Heart right ventricle (tissue), 16 donors: ENCODE data around the gene EGLN2. TPM values are rescaled to one million over a fixed set of nuclear protein-coding genes. Genes with fewer than 3 reads are reported as not detected.
A peak's percentile ranks its signal among the peaks of the same experiment; 100 is the strongest.

Source experiments
- ATAC-seq, 8 donors: fragments of 200-7000 bp; cut with Tn5 transposase; one replicate each; pipeline ENCODE4 v1.9.1; 2020; ENCODE audit warnings: mild to moderate bottlenecking in 8 of 8, moderate library complexity in 8 of 8, moderate number of reproducible peaks in 1 of 8
- DNase-seq, 2 donors: peaks; one replicate each; pipeline ENCODE4 v3.0.0-alpha.2; 2020
- H3K27ac ChIP-seq, 10 donors: fragments of 200-600 bp; sonication (generic) in 2 of 10; one replicate each; pipeline versions ENCODE4 v1.5.0 to v1.8.0; 2020 to 2022; ENCODE audit warnings: mild to moderate bottlenecking in 3 of 10
- H3K27me3 ChIP-seq, 7 donors: fragments of 200-600 bp; one replicate each; pipeline ENCODE4 v1.8.0; 2021 to 2022; ENCODE audit warnings: mild to moderate bottlenecking in 2 of 7
- H3K36me3 ChIP-seq, 9 donors: fragments of 200-600 bp; sonication (generic) in 1 of 9; one replicate each; pipeline versions ENCODE4 v1.5.0 to v1.8.0; 2020 to 2022; ENCODE audit warnings: mild to moderate bottlenecking in 2 of 9
- H3K4me1 ChIP-seq, 9 donors: fragments of 200-600 bp; sonication (generic) in 1 of 9; one replicate each; pipeline versions ENCODE4 v1.5.0 to v1.8.0; 2020 to 2022; ENCODE audit warnings: mild to moderate bottlenecking in 4 of 9
- H3K4me3 ChIP-seq, 10 donors: fragments of 200-600 bp; sonication (generic) in 2 of 10; one replicate each; pipeline versions ENCODE4 v1.5.0 to v1.8.0; 2020 to 2022; ENCODE audit warnings: mild to moderate bottlenecking in 7 of 10, moderate library complexity in 2 of 10
- H3K9me3 ChIP-seq, 11 donors: fragments of 200-600 bp in 10 of 11; sonication (generic) in 2 of 11; one replicate each; pipeline versions ENCODE4 v1.5.0 to v1.8.0; 2013 to 2022; ENCODE audit warnings: mild to moderate bottlenecking in 2 of 11, control low read depth in 1 of 11, moderate library complexity in 1 of 11
- WGBS, 2 donors: extraction: QIAGEN DNeasy Blood & Tissue Kit; methylation state at CpG; one replicate each; pipeline ENCODE4 v1.1.7; 2013; ENCODE audit warnings: inconsistent platforms in 1 of 2; 5-methylcytosine and 5-hydroxymethylcytosine counted together
- intact Hi-C, 10 donors: fragments of 100-400 bp; cut with DNase I; formaldehyde crosslinking; loops; one replicate each; pipeline versions ENCODE4 v1.11.1 to v1.14.2; 2022
- polyA plus RNA-seq, 2 donors: library from polyadenylated mRNA; stranded (reverse); fragments of 200-250 nt; gene quantifications; one replicate each; pipeline ENCODE4 v1.2.3, GENCODE V29; 2013
- total RNA-seq, 10 donors: library from RNA; stranded (reverse); fragmentation: NEBNext Ultra II Directional in 3 of 10; extraction: Animal tissue kit (Norgen Biotek cat#: 25700) in 3 of 10; gene quantifications; one replicate each; pipeline versions ENCODE4 v1.2.1 to v1.2.4, GENCODE V29; 2021 to 2023
- TF ChIP-seq, protein P1 (sequence below), 9 donors: fragments of 200-600 bp; sonication (generic) in 2 of 9; IDR thresholded peaks; one replicate each; pipeline versions ENCODE4 v1.5.0 to v1.8.0; 2021 to 2022; ENCODE audit warnings: antibody characterized with exemption in 9 of 9, mild to moderate bottlenecking in 5 of 9, moderate library complexity in 1 of 9
- donor health status: Arrhythmogenic right ventricular cardiomyopathy.
- donor health status: ischemic (EF 13 %, LVEDD 7.1; RV severe dilation, severe dysfunction).
- donor health status: healthy with polysubstance abuse.
- donor health status: DM: no; HTN: yes; CAD: no.
- donor health status: DM: no; HTN: no; CAD: no.
- donor health status: ischemic (EF 25% LVEDD 6.9; RV normal size, moderate dysfunction).
- donor health status: ischemic (EF 25% LVEDD 5.7; RV mildly dilated, moderate dysfunction).
- donor health status: healthy.
- donor health status: DM: yes; HTN: yes; CAD: no.
- donor health status: Ischemic cardiomyopathy.
- donor health status: ischemic (EF 35%, LVEDD 5.7; RV mildly dilated, moderate dysfunction).
- donor health status: nonischemic (EF 11% LVEDD 7.7; RV severe dilation, severe dysfunction).
- donor health status: DM: yes; HTN: yes; CAD: no.
- donor health status: PGD.
- donor health status: ischemic (EF 29% LVEDD 5.4; RV normal size, mild dysfunction).
- donor health status: nonischemic (EF 23%, LVEDD 6.1; RV moderate dilation, normal function).

Gene EGLN2
- total and polyA plus RNA-seq, 12 donors: 31.8 to 78.6 (median 46.0) TPM

DNA sequence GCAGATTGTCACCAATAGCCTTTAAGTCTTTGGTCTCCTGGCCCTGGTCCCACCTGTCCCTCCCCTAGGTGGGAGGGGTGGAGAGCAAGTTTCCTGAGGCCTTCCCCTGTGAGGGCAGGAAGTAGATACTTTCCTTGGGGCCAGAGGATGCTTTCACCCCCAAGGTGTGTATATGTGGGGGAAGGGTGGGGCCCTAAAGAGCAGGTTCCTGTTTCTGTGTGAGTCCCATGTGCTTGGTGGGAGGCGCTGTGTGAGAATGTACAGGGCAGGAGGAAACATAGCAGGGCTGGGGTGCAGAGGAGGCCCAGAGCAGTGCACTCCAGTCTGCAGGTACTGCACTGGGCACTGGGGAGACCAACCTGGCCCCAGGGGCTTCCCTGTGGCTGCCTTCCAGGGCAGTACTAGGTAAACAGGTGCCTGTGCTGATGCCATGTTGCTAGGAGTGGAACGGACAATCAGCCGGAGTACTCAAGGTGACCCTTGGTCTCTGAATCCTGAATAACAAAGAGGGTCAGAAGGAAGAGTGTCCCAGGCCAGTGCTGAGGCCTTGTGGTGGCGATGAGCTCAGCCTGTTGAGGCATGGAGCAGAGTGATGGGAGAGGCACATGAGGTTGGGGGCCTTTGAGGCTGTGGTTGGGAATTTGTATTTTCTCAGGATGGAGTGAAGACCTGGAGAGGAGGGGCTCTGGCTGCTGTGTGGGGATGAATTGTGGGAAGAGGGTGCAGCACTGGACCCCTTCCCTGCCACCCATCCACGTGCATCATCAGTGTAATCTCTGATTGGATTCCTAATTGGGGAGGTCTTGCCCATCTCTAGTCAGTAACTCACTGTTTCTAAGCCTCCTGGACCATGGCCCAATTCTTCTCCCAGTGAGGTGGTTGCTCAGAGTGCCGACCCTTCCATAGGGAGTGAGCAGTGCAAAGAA lies 5.1 kb downstream of the EGLN2 start:
- Histone ChIP-seq H3K4me1 (peaks cover 56 to 93% (median 90%) of the 10 kb centered on the region in 9 donors), H3K4me3 (peak overlapping the region in 4 of 10 donors; percentile 28 to 93 (median 84)), H3K36me3 (peaks cover 7 to 71% (median 17%) of the 10 kb centered on the region in 9 donors), H3K27me3 (no peaks in the 10 kb centered on the region), H3K27ac (peak overlapping the region; percentile 42 to 99 (median 94)), H3K9me3 (no peaks in the 10 kb centered on the region)
- DNase-seq: peak; percentile 61 to 76
- ATAC-seq: peak in 5 of 8 donors; percentile 1 to 16 (median 9)
- intact Hi-C loops: loop anchor here in 3 of 10 donors (5.0 to 10.0 kb wide), 3 partner anchors 52 to 389 kb away; partner anchors contain the start of genes ACTMAP (in 1 of the 3), PRX (in 1 of the 3) and SNRPA (in 1 of the 3)
- TF ChIP-seq, protein P1, sequence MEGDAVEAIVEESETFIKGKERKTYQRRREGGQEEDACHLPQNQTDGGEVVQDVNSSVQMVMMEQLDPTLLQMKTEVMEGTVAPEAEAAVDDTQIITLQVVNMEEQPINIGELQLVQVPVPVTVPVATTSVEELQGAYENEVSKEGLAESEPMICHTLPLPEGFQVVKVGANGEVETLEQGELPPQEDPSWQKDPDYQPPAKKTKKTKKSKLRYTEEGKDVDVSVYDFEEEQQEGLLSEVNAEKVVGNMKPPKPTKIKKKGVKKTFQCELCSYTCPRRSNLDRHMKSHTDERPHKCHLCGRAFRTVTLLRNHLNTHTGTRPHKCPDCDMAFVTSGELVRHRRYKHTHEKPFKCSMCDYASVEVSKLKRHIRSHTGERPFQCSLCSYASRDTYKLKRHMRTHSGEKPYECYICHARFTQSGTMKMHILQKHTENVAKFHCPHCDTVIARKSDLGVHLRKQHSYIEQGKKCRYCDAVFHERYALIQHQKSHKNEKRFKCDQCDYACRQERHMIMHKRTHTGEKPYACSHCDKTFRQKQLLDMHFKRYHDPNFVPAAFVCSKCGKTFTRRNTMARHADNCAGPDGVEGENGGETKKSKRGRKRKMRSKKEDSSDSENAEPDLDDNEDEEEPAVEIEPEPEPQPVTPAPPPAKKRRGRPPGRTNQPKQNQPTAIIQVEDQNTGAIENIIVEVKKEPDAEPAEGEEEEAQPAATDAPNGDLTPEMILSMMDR (IDR thresholded peaks at IDR 0.05): no peak
- WGBS, 2 donors: 48 to 55% methylated on average over 6 of the region's 6 CpGs

GRCh38 chr19:40804783-40805242 lies 5.8 kb downstream of the EGLN2 start:
- H3K4me3 ChIP-seq: no peak overlapping the region
- peaks cover 7 to 78% (median 17%) of the 10 kb centered on the region in 9 donors for H3K36me3 ChIP-seq
- intact Hi-C loops: loop anchor here in 7 of 10 donors (5.0 to 10.0 kb wide), 4 partner anchors 53 to 390 kb away; partner anchors contain the start of genes COQ8B (in 2 of the 7), ITPKC (in 2 of the 7), ACTMAP (in 1 of the 7) and PRX (in 1 of the 7)
- no peaks in the 10 kb centered on the region for H3K27me3 ChIP-seq
- H3K9me3 ChIP-seq: no peaks in the 10 kb centered on the region
- WGBS, 2 donors: 17 to 24% methylated on average over 7 of the region's 7 CpGs
- H3K4me1 ChIP-seq: peaks cover 58 to 100% (median 93%) of the 10 kb centered on the region in 9 donors
- no peak for DNase-seq
- peak overlapping the region; percentile 42 to 99 (median 94) for H3K27ac ChIP-seq
- TF ChIP-seq, protein P1 (IDR thresholded peaks at IDR 0.05): peak in 2 of 9 donors; percentile 27 to 32
- ATAC-seq: peak in 2 of 8 donors; percentile 2 to 4

- DNase-seq (peak in 1 of 2 donors; percentile 43), ATAC-seq (peak in 1 of 8 donors; percentile 0)
- Histone ChIP-seq H3K27me3 (no peaks in the 10 kb centered on the region), H3K27ac (peak overlapping the region; percentile 42 to 99 (median 94)), H3K4me3 (no peak overlapping the region), H3K36me3 (peaks cover 7 to 78% (median 17%) of the 10 kb centered on the region in 9 donors), H3K4me1 (peaks cover 58 to 99% (median 93%) of the 10 kb centered on the region in 9 donors), H3K9me3 (no peaks in the 10 kb centered on the region)
- intact Hi-C loops: loop anchor here in 5 of 10 donors (5.0 to 10.0 kb wide), 3 partner anchors 88 to 391 kb away; partner anchors contain the start of genes COQ8B (in 2 of the 5), ITPKC (in 2 of the 5) and PRX (in 1 of the 5)
- 55 to 63% methylated on average over 2 of the region's 2 CpGs for WGBS, 2 donors
- TF ChIP-seq, protein P1 (IDR thresholded peaks at IDR 0.05): no peak
Observed at GRCh38 chr19:40805258-40805868, 6.4 kb downstream of the EGLN2 start.
